Measurements from ENCODE around the gene PLCL2.
"Not testable (repeated sequence)": the region's sequence is repeated elsewhere in the genome, so short reads cannot be mapped to it uniquely, and the experiment has no call there.

The PLCL2 gene

DNA sequence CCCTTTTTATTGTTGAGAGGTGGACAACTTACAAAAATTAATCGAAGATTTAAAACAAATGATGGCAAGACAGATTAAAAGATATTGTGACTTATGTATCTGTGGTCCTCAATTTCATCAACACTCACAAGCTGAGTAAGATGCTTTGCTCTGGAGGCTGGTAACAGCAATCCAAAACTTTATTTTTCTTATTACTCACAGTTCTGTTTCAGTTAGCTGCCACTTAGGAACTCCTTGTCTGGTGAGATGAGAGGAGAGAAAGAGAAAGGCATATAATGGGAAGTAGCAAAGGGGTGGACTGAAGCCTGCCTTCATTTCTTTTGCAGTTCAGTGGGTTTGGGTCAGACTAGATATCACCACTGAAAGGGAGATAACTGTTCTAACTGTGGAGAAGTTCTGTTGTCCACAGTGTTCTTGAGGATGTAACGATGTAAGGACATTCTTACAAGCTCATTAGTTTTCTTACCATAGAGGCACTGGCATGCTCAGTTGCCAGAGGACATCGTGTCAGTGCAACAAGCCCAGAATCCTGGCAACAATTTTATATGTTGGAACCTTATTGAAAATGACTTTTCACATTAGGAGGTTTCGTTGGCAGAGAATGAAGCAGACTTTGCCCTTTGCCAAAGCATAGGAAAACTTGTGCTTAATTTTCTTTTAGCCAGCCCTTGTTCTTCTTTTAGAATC lies 93.6 kb downstream of the PLCL2 start:
- DNase-seq = no peak

DNA sequence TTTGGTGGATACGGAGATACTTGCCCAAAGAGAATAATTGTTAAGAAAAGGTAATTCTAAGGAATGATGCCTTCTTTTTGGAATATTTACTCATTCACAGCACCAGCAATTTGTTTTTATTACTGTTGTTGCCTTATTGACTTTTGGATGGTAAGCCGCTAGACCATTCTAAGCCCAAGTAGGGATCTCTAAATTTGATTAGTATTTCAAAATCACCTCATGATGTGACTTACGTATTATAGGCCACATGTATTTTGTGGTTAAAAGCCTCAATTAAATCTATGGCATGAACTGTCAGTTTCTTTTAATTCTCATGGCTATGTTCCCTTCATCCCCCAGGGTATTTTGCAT lies 94.1 kb downstream of the PLCL2 start:
- no peak for DNase-seq

DNA sequence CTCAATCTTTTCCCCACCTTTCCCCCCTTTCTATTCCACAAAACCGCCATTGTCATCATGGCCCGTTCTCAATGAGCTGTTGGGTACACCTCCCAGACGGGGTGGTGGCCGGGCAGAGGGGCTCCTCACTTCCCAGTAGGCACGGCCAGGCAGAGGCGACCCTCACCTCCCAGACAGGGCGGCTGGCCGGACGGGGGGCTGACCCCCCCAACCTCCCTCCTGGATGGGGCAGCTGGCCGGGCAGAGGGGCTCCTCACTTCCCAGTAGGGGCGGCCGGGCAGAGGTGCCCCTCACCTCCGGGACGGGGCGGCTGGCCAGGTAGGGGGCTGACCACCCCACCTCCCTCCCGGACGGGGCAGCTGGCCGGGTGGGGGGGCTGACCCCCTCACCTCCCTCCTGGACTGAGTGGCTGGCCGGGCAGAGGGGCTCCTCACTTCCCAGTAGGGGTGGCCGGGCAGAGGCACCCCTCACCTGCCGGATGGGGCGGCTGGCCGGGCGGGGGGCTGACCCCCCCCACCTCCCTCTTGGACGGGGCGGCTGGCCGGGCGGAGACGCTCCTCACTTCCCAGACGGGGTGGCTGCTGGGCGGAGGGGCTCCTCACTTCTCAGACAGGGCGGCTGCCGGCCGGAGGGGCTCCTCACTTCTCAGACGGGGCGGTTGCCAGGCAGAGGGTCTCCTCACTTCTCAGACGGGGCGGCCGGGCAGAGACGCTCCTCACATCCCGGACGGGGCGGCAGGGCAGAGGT lies 95.2 kb downstream of the PLCL2 start:
- DNase-seq = not testable (repeated sequence)

DNA sequence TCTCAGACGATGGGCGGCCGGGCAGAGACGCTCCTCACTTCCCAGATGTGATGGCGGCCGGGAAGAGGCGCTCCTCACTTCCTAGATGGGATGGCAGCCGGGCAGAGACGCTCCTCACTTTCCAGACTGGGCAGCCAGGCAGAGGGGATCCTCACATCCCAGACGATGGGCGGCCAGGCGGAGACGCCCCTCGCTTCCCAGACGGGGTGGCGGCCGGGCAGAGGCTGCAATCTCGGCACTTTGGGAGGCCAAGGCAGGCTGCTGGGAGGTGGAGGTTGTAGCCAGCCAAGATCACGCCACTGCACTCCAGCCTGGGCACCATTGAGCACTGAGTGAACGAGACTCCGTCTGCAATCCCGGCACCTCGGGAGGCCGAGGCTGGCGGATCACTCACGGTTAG lies 95.8 kb downstream of the PLCL2 start:
- DNase-seq = not testable (repeated sequence)

DNA sequence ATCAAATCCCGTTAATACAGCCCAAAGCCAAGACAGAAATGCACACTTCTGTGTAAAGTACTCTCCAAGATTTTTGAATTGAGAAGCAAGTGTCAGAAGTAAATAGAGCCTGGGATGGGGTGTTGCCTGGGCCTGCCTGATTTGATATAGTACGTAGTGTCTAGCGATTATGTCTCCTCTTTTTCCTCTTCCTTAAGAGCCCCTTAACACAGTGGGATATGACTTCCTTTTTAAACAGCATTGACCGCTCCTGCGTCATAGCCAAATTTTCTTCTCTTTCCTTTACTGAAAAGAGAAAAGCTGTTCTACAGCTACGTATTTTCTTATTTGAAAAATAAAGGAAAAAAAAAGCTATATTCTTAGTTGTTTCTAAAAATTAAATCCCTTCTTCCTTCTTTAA lies 97.7 kb downstream of the PLCL2 start:
- DNase-seq = no peak

DNA sequence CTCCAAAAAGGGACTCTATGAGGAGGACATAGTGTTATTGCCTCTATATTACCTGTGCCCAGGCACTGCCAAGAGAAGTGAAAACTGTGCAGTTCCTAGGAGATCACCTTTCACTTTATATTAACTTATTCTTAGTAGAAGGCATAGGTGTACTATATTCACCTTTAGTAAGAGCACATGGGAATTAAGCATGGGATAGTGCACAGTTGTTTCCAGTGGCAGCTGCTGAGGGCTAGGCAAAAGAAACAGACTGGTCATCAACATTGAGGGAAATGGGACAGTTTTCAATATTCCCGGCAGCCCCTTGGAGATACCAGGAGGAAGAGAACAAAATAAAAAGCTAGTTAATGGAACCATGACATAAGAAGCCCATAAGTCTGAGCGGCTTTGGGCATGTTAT lies 100.9 kb downstream of the PLCL2 start:
- no peak for DNase-seq

DNA sequence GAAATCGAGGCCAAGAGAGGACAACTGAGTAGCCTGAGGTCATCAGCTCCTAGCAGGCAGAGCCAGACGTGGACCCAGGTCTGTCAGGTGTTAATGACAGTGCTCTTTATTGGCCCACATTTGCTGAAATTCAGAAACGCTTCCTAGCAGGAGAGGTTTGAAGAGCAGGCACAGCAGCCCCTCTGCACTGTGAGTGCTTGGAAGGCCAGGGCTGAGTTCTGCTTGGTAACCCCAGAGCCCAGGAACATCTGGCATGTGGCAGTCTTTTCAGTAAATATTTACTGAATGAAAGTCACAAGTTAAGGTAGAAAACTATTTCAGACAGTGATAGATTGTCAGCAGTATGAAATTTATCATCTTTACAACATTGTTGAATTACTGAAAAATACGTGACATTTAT lies 102.4 kb downstream of the PLCL2 start:
- DNase-seq = no peak

DNA sequence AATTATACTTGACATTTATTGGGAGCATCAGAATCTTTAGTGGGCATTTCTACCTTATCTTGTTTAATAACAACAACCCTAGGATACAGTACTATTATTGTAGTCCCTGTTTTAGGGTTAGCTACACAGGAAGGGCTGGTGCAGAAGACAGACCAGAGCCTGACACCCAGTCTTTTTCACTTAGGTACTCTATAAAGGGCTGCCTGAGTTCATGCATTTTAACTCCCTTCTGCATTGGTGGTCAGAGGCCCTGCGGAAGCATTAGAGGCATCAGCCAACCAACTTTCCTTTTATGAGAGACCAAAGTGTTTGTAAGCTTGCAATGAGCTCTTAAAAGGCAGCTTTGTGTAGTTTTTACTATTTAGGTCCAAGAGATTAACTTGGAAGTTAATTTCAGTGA lies 105.4 kb downstream of the PLCL2 start:
- no peak for DNase-seq

DNA sequence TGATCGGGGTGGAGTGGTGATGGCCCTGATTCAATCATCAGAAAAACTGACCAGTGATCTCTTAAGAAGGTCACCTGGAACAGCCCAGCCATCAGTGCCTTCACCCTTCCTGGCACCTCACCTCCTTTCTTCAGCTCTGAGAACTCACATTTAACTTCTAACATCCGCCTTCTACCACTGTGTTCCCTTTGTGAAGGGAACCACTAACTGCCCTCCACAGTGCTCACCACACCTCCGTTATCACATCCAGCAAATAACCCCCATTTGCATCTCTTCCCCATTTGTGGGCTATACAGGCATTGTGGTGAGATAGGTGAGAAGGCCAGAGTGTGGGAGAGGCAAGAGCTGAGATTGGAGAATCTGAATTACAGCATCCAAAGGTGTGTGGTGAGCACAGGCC lies 107.4 kb downstream of the PLCL2 start:
- no peak for DNase-seq

DNA sequence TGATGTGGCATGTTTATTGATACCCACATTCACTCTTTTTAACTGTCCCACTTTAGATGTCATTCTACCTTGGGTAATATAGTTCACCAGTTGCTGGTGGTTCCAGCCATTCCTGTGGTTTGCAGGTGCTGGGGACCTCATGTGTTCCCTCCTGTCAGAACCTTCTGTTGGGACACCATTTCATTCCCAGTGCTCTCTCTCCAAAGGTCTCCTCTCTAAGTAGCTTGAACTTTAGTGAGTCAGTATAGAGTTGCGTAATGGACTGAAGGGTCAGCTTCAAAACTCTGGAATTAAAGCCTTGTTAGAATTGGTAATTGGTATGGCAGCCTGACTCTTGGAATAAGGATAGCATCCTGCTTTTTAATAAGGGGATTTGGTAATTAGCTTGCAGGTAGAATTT lies 108.5 kb downstream of the PLCL2 start:
- no peak for DNase-seq

DNA sequence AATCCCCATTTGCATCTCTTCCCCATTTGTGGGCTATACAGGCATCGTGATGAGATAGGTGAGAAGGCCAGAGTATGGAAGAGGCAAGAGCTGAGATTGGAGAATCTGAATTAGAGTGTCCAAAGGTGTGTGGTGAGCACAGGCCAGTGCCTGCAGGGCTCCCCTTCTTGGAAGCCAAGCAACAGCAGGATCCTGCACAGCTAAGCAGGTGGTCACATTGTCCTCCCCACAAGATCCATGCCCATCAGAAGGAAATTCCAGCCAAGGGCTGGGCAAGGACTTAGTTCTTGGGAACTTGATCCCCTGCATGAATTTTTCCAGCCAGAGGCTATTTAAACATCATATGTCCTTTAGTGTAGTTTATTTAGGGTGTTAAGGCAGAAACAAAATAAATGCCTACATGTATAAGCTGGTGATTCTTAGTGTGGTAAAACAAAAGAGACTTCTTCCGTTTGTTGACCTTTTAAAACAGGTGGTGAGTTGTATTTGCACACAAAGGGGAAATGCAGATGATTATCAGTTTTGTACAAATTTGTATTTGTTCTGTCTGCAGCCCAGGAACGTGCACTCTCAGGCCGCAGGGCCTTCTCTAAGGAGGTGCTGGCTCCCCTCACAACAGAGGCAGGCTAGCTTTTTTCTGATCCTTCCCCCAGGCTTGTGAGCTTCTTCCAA lies 110.2 kb downstream of the PLCL2 start:
- DNase-seq = no peak

DNA sequence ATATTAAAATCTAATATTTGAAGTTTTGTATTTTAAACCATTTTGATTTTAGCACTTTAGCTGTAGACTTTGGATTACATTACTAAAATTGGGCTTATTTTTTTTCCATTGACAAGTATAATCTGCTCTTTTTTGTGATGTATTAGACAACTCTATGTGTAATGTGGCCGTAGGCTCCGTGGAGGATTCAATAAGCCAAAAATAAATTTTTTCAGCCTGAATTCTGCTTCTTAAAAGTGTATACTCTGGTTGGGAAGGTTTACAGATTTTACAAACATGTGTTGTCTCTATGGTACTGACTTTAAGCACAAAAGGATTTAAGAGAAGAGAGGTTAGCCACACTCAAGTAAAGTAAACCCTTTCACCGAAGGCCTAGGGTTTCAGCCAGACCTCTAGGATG lies 110.8 kb downstream of the PLCL2 start:
- no peak for DNase-seq

DNA sequence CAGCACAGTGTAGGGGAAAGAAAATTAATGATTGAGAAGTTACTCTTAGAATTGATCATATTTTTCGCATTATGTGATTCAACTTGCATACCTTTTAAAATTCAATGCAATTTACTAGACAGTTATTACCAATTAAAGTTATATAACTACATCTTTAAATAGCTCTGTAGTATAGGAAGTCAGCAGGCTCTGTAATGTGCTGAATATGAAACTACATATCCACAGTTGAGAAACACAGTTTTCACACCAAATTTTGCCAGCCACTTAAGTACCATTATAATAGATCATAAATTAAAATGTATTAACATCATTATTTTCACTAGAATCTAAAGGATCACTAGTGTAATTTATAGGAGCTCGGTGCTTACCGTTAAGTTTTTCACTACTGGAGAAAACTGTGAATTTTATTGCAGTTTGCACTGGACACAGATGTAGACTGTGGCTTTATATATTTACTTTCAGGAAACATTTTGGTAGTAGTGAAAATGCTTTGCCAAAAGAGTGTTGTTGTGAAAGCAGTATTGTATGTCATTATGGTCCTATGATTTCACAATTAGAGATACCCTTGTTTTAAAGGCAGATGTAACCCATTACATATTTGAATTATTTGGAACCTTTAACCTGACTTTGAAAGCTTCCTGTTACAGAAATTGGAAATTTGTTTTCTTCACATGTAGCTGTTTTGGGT lies 113.6 kb downstream of the PLCL2 start:
- DNase-seq = no peak

DNA sequence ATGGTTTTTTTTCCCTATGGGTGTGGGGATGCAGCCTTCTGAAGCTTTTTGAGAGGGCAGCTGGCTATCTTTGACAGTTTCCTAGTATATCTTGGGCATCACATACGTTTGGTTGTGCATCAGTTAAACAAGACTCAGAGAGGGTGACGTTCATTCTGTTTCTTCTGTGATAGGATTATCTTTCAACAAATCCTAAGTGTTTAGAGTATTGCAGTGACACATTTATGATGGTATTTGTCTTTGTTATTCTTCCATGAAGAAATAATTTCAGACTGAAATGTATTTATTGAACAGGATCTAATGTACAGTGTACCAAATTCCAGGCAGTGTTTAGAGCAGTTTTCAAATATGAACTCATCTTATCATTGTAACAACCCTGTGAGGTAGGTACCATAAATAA lies 114.4 kb downstream of the PLCL2 start:
- DNase-seq = no peak

DNA sequence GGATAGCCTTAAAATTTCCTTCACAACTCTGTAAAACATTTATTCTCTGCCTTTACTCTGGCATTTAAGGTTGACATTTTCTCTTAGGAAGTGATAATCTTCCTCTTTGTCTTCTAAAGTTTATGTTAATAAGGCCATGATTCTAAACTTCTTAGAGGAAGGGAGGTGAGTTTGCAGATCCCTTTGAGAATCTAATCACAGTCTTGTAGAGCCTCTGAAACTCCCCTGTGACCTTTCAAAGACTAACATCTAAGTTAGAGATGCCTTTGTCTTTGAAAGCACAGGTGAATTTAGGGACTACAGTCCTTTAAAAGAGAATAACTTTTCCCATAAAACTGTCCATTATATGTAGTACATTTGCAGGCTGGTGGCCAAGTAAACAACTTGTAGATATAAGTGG lies 115.1 kb downstream of the PLCL2 start:
- no peak for DNase-seq

DNA sequence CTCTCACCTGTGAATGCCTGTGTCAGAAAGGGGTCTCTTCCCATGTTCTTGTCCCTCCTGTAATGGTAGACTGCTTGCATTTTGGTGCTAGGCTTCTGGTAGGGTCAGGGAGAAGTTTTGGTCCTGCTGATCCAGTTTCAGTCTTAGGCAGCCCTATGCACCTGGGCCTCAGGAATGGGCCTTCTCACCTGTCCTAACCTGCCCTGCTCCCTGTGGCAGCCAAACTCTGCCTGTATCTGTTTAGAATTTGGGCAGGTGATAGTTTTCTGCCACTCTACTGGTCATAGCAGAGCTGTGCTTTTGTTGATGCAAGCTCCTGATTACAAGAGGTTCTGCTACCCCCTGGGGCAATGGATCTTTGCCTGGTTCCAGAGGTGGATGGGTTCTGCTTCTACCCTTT lies 118.7 kb downstream of the PLCL2 start:
- DNase-seq = no peak

DNA sequence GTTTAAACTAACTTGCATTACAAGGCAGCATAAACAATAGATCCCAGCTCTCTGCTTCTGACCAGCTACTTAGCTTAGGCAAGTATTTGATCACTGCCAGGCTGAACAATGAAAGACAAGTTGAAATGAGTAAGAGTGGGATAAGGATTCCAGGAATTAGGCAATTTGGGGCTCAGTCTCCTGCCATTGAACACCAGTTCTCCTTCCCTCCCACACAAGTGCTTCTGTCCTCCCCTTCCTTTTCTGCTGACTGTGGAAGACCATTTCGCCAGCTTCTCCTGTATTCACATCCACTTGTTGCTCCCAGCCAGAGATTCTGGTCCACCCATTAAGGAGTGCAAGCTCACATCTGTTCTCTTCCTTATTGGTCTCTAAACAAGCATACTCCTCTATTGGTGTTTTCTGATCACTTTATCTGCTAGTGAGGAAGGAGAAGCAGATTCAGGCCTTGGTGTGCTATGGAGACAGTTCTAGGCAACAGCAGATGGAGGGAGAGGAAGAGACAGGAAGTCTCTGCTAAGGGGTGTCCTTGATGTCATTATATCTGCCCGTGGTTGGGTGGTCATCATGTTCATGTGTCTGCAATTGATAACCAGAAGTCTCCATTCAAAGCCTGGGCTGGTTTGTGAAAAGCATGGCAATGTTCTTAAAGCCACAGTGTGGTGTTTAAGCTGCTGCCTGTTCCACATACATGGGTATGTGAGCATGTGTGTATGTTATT lies 121.5 kb downstream of the PLCL2 start:
- DNase-seq = no peak

DNA sequence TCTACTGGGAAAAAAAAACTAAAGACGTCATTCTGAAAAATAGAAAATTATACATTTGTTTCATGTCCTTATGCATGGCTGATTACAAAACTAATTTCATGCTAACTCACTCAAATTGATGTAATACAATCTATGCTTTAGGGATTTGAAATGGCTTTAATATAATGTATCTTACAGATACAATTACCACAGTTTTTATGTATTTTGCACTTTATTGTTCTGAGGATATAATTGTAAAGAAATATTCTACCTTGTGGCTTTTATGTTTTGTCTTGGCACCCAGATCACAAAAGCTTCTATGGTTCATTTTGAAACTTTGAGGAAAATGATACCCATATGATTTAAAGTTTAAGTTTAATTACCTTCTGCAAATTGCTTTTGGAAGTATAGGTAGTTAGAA lies 122.5 kb downstream of the PLCL2 start:
- DNase-seq = no peak

DNA sequence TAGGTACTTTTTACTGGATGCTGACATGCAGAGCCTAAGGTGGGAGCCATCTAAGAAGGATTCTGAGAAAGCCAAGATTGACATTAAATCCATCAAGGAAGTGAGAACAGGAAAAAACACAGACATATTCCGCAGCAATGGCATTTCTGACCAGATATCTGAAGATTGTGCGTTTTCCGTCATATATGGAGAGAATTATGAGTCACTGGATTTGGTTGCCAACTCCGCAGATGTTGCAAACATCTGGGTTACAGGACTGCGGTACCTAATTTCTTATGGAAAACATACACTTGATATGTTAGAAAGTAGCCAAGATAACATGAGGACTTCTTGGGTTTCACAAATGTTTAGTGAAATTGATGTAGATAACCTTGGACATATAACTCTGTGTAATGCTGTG lies 125.1 kb downstream of the PLCL2 start:
- no peak for DNase-seq

DNA sequence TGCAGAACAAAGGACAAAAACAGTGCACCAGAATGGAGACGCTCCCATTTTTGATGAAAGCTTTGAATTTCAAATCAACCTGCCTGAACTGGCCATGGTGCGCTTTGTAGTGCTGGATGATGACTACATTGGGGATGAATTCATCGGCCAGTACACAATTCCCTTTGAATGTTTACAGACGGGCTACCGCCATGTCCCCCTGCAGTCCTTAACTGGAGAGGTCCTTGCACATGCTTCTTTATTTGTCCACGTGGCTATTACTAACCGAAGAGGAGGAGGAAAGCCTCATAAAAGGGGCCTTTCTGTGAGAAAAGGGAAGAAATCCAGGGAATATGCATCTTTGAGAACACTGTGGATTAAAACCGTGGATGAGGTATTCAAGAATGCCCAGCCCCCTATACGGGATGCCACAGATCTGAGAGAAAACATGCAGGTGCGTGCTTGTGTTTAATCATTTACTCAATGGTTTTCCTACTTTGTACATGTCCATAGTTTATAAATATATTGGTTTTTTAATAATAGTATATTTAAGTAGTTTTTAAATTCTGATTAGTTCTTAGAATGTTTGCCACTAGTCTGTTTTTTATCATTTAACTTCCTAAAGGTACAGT lies 127.1 kb downstream of the PLCL2 start:
- no peak for DNase-seq

DNA sequence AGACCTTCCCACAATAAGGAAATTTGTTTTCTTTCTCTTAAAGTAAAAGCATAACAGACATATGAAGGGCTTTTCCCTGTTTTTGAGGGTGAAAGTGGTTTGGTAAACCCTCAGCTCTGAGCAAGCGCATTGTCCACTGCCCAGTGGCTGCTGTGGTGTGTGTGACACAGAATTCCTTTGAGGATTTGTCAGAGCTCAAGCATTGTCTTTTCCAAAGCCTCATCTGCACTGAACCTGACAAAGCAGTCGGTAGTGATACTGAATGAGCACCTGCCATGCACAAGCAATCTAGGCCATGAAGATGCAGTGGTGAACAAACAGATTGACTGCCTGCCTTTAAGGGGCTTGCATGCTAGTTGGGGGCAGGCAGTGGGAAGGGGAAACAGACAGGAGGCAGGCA lies 128.3 kb downstream of the PLCL2 start:
- DNase-seq = no peak

DNA sequence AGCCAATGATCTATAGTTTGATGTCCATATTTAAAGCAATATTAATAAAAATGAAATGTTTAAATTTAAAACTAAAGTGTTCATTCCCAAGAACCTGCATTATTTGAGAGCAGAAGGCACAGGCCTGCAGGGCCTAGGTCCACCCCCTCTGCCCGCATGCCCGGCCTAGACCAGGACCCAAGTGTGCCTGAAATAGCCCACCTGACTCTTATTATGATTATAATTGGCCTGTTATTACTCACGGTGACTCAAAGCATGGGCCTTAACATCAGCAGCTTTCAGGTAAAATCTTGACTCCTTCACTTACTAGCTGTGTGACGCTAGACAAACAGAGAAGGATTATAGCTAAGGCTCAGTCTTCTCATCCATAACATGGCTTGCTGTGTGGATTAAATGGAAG lies 128.8 kb downstream of the PLCL2 start:
- DNase-seq = no peak

DNA sequence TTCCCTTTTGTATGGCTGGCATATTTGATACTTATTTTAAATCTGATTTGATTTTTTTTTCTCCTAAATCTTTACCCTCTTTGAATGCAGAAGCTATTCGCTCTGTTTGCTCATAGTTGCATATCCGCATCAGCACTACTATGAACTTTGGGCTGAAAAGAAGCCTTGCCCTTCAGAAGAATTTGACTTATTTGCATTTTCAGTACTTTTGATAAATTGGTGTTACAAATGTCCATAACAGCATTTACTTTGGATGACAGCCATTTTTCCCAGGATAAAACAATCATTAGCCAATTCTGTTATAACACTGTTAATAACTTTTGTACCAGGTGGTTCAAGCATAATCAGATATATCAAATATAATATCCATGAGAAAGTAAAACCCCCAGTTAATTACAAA lies 129.5 kb downstream of the PLCL2 start:
- no peak for DNase-seq

Measured in effector CD8-positive, alpha-beta T cell (primary cell).